Upper lobe of left lung (tissue), 4 donors: Measurements from ENCODE around the gene GABRG3.

Source experiments
- POLR2AphosphoS5 ChIP-seq, 2 donors: sonication (generic); formaldehyde crosslinking; IDR thresholded peaks; one replicate each; pipeline ENCODE4 v1.5.1; 2017; ENCODE audit warnings: antibody characterized with exemption in 2 of 2
- TF ChIP-seq, protein P1 (sequence below), 6 experiments: fragments of 450-650 bp in 4 of 6; fragments of 200-600 bp in 2 of 6; sonication (generic) in 2 of 6; IDR thresholded peaks; one replicate each; pipeline ENCODE4 v1.5.1; 2016 to 2019; ENCODE audit warnings: antibody characterized with exemption in 6 of 6

GRCh38 chr15:27272427-27272826 is 301.4 kb downstream of the GABRG3 start:
- TF ChIP-seq, protein P1, sequence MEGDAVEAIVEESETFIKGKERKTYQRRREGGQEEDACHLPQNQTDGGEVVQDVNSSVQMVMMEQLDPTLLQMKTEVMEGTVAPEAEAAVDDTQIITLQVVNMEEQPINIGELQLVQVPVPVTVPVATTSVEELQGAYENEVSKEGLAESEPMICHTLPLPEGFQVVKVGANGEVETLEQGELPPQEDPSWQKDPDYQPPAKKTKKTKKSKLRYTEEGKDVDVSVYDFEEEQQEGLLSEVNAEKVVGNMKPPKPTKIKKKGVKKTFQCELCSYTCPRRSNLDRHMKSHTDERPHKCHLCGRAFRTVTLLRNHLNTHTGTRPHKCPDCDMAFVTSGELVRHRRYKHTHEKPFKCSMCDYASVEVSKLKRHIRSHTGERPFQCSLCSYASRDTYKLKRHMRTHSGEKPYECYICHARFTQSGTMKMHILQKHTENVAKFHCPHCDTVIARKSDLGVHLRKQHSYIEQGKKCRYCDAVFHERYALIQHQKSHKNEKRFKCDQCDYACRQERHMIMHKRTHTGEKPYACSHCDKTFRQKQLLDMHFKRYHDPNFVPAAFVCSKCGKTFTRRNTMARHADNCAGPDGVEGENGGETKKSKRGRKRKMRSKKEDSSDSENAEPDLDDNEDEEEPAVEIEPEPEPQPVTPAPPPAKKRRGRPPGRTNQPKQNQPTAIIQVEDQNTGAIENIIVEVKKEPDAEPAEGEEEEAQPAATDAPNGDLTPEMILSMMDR (IDR thresholded peaks at IDR 0.05): no peak
- no peak for TF ChIP-seq POLR2AphosphoS5 (IDR thresholded peaks at IDR 0.05)
